ENCODE measurements around the gene ABHD17A. TPM values are rescaled to one million over a fixed set of nuclear protein-coding genes. Genes with fewer than 3 reads are reported as not detected.
A peak's percentile ranks its signal among the peaks of the same experiment; 100 is the strongest.

The ABHD17A gene
- total RNA-seq, 1 donor from 2014 or later = 20.2 TPM

GRCh38 chr19:1931445-1931844, 46.1 kb upstream of the ABHD17A start:
- H3F3A ChIP-seq (ENCODE audit: low read depth) = peaks cover 12% of the 10 kb centered on the region
- H4K20me1 ChIP-seq (ENCODE audit: low read depth) = no peaks in the 10 kb centered on the region
- Mint-ChIP-seq H3K4me3 (peak overlapping the region; percentile 52), H3K36me3 (peaks cover 5% of the 10 kb centered on the region), H3K4me1 (peaks cover 10% of the 10 kb centered on the region), H3K9me3 (peaks cover 15% of the 10 kb centered on the region), H3K27ac (no peak overlapping the region), H3K27me3 (ENCODE audit: insufficient read depth, low read depth) (peaks cover 5% of the 10 kb centered on the region)
- TF ChIP-seq CTCF (IDR thresholded peaks at IDR 0.05) (no peak), EZH2phosphoT487 (IDR thresholded peaks at IDR 0.05) (no peak), EZH2 (IDR thresholded peaks at IDR 0.05) (no peak)
- no peak overlapping the region for H3K4me2 ChIP-seq
- no peaks in the 10 kb centered on the region for H3K79me2 ChIP-seq (ENCODE audit: low read depth)
- H3K36me3 ChIP-seq = no peaks in the 10 kb centered on the region
- no peaks in the 10 kb centered on the region for H3K4me1 ChIP-seq
- H3K27ac ChIP-seq = no peak overlapping the region
- H3K27me3 ChIP-seq = peaks cover 11% of the 10 kb centered on the region
- no peaks in the 10 kb centered on the region for H3K9me3 ChIP-seq (ENCODE audit: low read depth)
- H3K4me3 ChIP-seq = no peak overlapping the region
- H2AFZ ChIP-seq (replicated peaks) = no peak overlapping the region
- DNase-seq (ENCODE audit: low spot score) = no peak
- no peak overlapping the region for H3K9ac ChIP-seq

GRCh38 chr19:1929021-1929742, 43.9 kb upstream of the ABHD17A start:
- peak overlapping the region; percentile 63 for H2AFZ ChIP-seq (replicated peaks)
- H4K20me1 ChIP-seq (ENCODE audit: low read depth) = no peaks in the 10 kb centered on the region
- peak; percentile 93 for DNase-seq (ENCODE audit: low spot score)
- H3K9ac ChIP-seq = no peak overlapping the region
- H3K9me3 ChIP-seq (ENCODE audit: low read depth) = no peaks in the 10 kb centered on the region
- Mint-ChIP-seq H3K4me1 (peaks cover 7% of the 10 kb centered on the region), H3K4me3 (peak overlapping the region; percentile 67), H3K27me3 (ENCODE audit: insufficient read depth, low read depth) (peaks cover 10% of the 10 kb centered on the region), H3K27ac (no peak overlapping the region), H3K36me3 (peaks cover 2% of the 10 kb centered on the region), H3K9me3 (peaks cover 12% of the 10 kb centered on the region)
- peaks cover 12% of the 10 kb centered on the region for H3F3A ChIP-seq (ENCODE audit: low read depth)
- peak overlapping the region; percentile 80 for H3K4me2 ChIP-seq
- H3K4me1 ChIP-seq = no peaks in the 10 kb centered on the region
- TF ChIP-seq EZH2 (IDR thresholded peaks at IDR 0.05) = no peak
- TF ChIP-seq CTCF (IDR thresholded peaks at IDR 0.05) = peak; percentile 88
- no peak for TF ChIP-seq EZH2phosphoT487 (IDR thresholded peaks at IDR 0.05)
- peak overlapping the region; percentile 39 for H3K4me3 ChIP-seq
- peaks cover 11% of the 10 kb centered on the region for H3K27me3 ChIP-seq
- no peaks in the 10 kb centered on the region for H3K79me2 ChIP-seq (ENCODE audit: low read depth)
- H3K36me3 ChIP-seq = no peaks in the 10 kb centered on the region
- no peak overlapping the region for H3K27ac ChIP-seq

GRCh38 chr19:1925544-1925943, 40.2 kb upstream of the ABHD17A start:
- H3K36me3 ChIP-seq = no peaks in the 10 kb centered on the region
- no peaks in the 10 kb centered on the region for H4K20me1 ChIP-seq (ENCODE audit: low read depth)
- H3F3A ChIP-seq (ENCODE audit: low read depth) = peaks cover 12% of the 10 kb centered on the region
- no peak overlapping the region for H3K4me2 ChIP-seq
- H2AFZ ChIP-seq (replicated peaks) = no peak overlapping the region
- Mint-ChIP-seq H3K27ac (no peak overlapping the region), H3K36me3 (peaks cover 2% of the 10 kb centered on the region), H3K27me3 (ENCODE audit: insufficient read depth, low read depth) (peaks cover 8% of the 10 kb centered on the region), H3K9me3 (no peaks in the 10 kb centered on the region), H3K4me1 (peaks cover 7% of the 10 kb centered on the region), H3K4me3 (no peak overlapping the region)
- no peaks in the 10 kb centered on the region for H3K4me1 ChIP-seq
- no peak for DNase-seq (ENCODE audit: low spot score)
- H3K9ac ChIP-seq = no peak overlapping the region
- H3K27ac ChIP-seq = no peak overlapping the region
- peaks cover 11% of the 10 kb centered on the region for H3K27me3 ChIP-seq
- H3K4me3 ChIP-seq = no peak overlapping the region
- H3K79me2 ChIP-seq (ENCODE audit: low read depth) = no peaks in the 10 kb centered on the region
- TF ChIP-seq EZH2 (IDR thresholded peaks at IDR 0.05) = no peak
- no peak for TF ChIP-seq EZH2phosphoT487 (IDR thresholded peaks at IDR 0.05)
- H3K9me3 ChIP-seq (ENCODE audit: low read depth) = no peaks in the 10 kb centered on the region

- Histone ChIP-seq H3K9me3 (ENCODE audit: low read depth) (no peaks in the 10 kb centered on the region), H3K4me1 (no peaks in the 10 kb centered on the region), H3K9ac (no peak overlapping the region), H3K27ac (no peak overlapping the region), H3K79me2 (ENCODE audit: low read depth) (no peaks in the 10 kb centered on the region), H3K4me3 (no peak overlapping the region), H3K36me3 (no peaks in the 10 kb centered on the region), H3F3A (ENCODE audit: low read depth) (peaks cover 6% of the 10 kb centered on the region), H2AFZ (replicated peaks) (no peak overlapping the region), H3K27me3 (peaks cover 11% of the 10 kb centered on the region), H4K20me1 (ENCODE audit: low read depth) (no peaks in the 10 kb centered on the region), H3K4me2 (no peak overlapping the region)
- Mint-ChIP-seq H3K27me3 (ENCODE audit: insufficient read depth, low read depth) (peaks cover 7% of the 10 kb centered on the region), H3K9me3 (no peaks in the 10 kb centered on the region), H3K27ac (no peak overlapping the region), H3K36me3 (peaks cover 4% of the 10 kb centered on the region), H3K4me3 (no peak overlapping the region), H3K4me1 (peaks cover under 1% of the 10 kb centered on the region)
- no peak for DNase-seq (ENCODE audit: low spot score)
- TF ChIP-seq EZH2phosphoT487 (IDR thresholded peaks at IDR 0.05) (no peak), CTCF (IDR thresholded peaks at IDR 0.05) (no peak), EZH2 (IDR thresholded peaks at IDR 0.05) (no peak)
These were observed 39.1 kb upstream of the ABHD17A start for GRCh38 chr19:1924320-1924961.

Data from neural progenitor cell (in vitro differentiated cells).